A673 (cell line): ENCODE data around the gene REV3L. TPM values are rescaled to one million over a fixed set of nuclear protein-coding genes. Genes with fewer than 3 reads are reported as not detected.

Experiments
- BruUV-seq: library from RNA; stranded (reverse); fragments of 400-500 nt; replicated peaks from 2 replicates; lab custom pipeline; 2021; lab: Mats Ljungman, UMichigan
- CTCF ChIA-PET: fragments of 300-600 bp; sonication (Branson Sonifier 250); formaldehyde crosslinking; loops from one replicate; lab custom pipeline; 2022; ENCODE audit warnings: antibody characterized with exemption; lab: Charles Lee
- POLR2A ChIA-PET: fragments of 300-600 bp; sonication (Branson Sonifier 250); formaldehyde crosslinking; loops from one replicate; lab custom pipeline; 2022; ENCODE audit warnings: antibody characterized with exemption; ENCODE audit not compliant: low non-redundant PET; lab: Charles Lee
- DNase-seq: peaks from one replicate; pipeline ENCODE4 v3.0.0-alpha.2; 2015; ENCODE audit warnings: low spot score
- H3K27ac ChIP-seq: fragments of 200-600 bp; sonication (generic); 2 replicates; pipeline ENCODE4 v1.5.1; 2016; ENCODE audit warnings: mixed run types, low read depth, mild to moderate bottlenecking, mixed read lengths, antibody characterized with exemption, low read length; ENCODE audit not compliant: poor library complexity, severe bottlenecking
- H3K27me3 ChIP-seq: fragments of 200-600 bp; sonication (generic); replicated peaks from 2 replicates; pipeline ENCODE4 v1.6.1; 2017; ENCODE audit warnings: mixed run types, low read depth, mild to moderate bottlenecking, mixed read lengths, antibody characterized with exemption, low read length; ENCODE audit not compliant: insufficient read depth, poor library complexity
- H3K36me3 ChIP-seq: fragments of 200-600 bp; sonication (generic); 2 replicates; pipeline ENCODE4 v1.6.1; 2016; ENCODE audit warnings: mixed run types, mild to moderate bottlenecking, mixed read lengths, antibody characterized with exemption, low read length; ENCODE audit not compliant: insufficient read depth, poor library complexity, severe bottlenecking
- H3K4me1 ChIP-seq: fragments of 200-600 bp; sonication (generic); 2 replicates; pipeline ENCODE4 v1.6.1; 2017; ENCODE audit warnings: mixed run types, mild to moderate bottlenecking, mixed read lengths, antibody characterized with exemption, low read length; ENCODE audit not compliant: insufficient read depth, poor library complexity, severe bottlenecking
- H3K4me3 ChIP-seq: fragments of 200-600 bp; sonication (generic); 2 replicates; pipeline ENCODE4 v1.5.1; 2016; ENCODE audit warnings: low read depth, mixed run types, mild to moderate bottlenecking, mixed read lengths, low read length; ENCODE audit not compliant: poor library complexity, severe bottlenecking
- H3K9me3 ChIP-seq: fragments of 200-600 bp; sonication (generic); 2 replicates; pipeline ENCODE4 v1.6.1; 2016; ENCODE audit warnings: mixed run types, low read depth, mild to moderate bottlenecking, mixed read lengths, antibody characterized with exemption, low read length; ENCODE audit not compliant: poor library complexity, severe bottlenecking
- EZH2 ChIP-seq: fragments of 200-600 bp; sonication (generic); IDR thresholded peaks from 2 replicates; pipeline ENCODE4 v1.6.1; 2017; ENCODE audit warnings: borderline replicate concordance, low read depth, mild to moderate bottlenecking, mixed read lengths, antibody characterized with exemption, low read length; ENCODE audit not compliant: poor library complexity, severe bottlenecking
- intact Hi-C: fragments of 100-400 bp; cut with micrococcal nuclease; formaldehyde crosslinking; loops from one replicate; pipeline ENCODE4 v1.10.0; 2022; ENCODE audit not compliant: unreplicated experiment
- total RNA-seq: library from RNA; stranded (reverse); gene quantifications from 2 replicates; pipeline ENCODE4 v1.2.3, GENCODE V29; 2021
- TF ChIP-seq, protein P1 (sequence below): fragments of 300-800, 200-600 bp; sonication (generic); conservative IDR thresholded peaks from 2 replicates; pipeline ENCODE4 v1.5.1; 2017; ENCODE audit warnings: low read depth, mild to moderate bottlenecking, antibody characterized with exemption, low read length, moderate library complexity, mixed read lengths

Gene REV3L
- total RNA-seq, 1 experiment from 2014 or later, result 24.0 TPM

DNA sequence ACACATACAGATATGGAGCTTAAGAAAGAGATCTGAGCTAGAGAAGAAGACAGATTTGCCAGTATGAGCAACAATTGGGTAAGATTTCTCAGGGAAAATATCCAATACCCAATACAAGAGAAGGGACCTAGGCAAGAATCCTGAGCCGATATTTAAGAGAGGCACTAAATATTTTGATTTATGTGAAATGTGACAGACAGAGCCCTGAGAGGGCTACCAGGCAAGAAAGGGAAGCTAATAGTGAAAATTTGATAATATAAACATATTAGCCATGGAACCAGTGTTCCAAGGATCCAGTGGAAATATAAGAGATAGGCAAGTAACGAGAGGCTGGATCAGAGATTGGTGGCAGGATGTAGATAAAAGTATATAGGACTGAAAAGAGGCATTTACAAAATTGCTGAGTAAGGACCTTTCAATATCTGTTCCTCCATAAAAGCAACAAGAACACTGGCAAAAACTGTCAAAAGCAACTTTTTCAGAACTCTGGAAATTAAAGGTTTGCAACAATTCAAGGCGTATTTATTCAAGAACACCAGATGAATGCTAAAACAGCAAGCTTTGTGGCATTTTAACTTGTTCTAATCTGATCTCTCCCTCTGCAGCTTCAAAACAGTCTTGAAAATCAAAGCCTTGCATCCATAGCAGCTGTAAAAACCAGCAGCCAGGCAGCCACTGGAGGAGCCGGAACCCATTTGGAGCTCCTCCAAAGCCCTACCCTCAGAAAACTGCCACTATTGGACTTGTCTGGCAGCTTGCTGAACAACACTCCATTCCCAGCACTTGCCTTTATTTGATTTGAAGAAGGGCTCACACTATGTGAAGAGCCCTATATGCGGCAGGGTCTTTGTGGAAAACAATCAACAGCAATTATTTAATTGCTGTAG is 58.8 kb downstream of the REV3L start:
- CTCF ChIA-PET, result no interaction called here

DNA sequence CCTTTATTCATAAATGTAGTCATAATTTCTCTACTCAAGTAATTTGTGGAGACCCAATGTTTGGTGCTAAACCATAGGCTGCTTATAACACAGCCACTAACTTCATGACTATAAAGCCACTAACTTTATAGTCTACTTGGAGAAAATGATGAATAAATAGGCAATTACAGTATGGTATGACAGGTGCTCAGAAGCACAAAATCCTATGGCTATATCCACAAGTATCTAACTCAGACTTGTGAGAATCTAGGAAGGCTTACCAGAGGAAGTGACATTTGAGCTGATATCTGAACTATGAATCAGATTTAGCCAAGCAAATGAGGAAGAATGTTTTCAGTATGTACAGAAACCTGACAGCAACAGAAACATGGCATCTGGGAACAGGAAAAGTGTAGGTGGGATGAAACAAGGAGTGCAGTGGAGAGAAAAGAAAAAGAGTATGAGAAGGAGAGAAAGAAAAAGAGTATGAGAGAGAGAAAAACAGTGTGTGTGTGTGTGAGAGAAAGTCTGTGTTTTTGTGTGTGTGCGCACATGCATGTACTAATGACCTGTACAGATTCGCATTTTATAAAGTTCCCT is 59.9 kb downstream of the REV3L start:
- ChIA-PET CTCF (no interaction called here), POLR2A (no interaction called here)
- no peaks in the 10 kb centered on the region for H3K27me3 ChIP-seq
- H3K27ac ChIP-seq, result no peak overlapping the region
- peaks cover 17% of the 10 kb centered on the region for H3K4me1 ChIP-seq
- no peak for DNase-seq
- BruUV-seq, result no TSS peak
- H3K36me3 ChIP-seq, result no peaks in the 10 kb centered on the region
- intact Hi-C loops, result no loop called here
- TF ChIP-seq, protein P1, sequence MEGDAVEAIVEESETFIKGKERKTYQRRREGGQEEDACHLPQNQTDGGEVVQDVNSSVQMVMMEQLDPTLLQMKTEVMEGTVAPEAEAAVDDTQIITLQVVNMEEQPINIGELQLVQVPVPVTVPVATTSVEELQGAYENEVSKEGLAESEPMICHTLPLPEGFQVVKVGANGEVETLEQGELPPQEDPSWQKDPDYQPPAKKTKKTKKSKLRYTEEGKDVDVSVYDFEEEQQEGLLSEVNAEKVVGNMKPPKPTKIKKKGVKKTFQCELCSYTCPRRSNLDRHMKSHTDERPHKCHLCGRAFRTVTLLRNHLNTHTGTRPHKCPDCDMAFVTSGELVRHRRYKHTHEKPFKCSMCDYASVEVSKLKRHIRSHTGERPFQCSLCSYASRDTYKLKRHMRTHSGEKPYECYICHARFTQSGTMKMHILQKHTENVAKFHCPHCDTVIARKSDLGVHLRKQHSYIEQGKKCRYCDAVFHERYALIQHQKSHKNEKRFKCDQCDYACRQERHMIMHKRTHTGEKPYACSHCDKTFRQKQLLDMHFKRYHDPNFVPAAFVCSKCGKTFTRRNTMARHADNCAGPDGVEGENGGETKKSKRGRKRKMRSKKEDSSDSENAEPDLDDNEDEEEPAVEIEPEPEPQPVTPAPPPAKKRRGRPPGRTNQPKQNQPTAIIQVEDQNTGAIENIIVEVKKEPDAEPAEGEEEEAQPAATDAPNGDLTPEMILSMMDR, result no peak
- TF ChIP-seq EZH2, result no peak
- H3K9me3 ChIP-seq, result peaks cover 6% of the 10 kb centered on the region
- H3K4me3 ChIP-seq, result no peak overlapping the region

More for the DNA sequence above, 58.8 kb downstream of the REV3L start:
- peak; percentile 33 for DNase-seq
- Histone ChIP-seq H3K27ac (no peak overlapping the region), H3K9me3 (peaks cover 17% of the 10 kb centered on the region), H3K4me3 (no peak overlapping the region), H3K4me1 (peaks cover 17% of the 10 kb centered on the region), H3K36me3 (no peaks in the 10 kb centered on the region), H3K27me3 (no peaks in the 10 kb centered on the region)
- intact Hi-C loops, result no loop called here
- POLR2A ChIA-PET, result no interaction called here
- no TSS peak for BruUV-seq
- TF ChIP-seq, protein P1, result no peak
- no peak for TF ChIP-seq EZH2

DNA sequence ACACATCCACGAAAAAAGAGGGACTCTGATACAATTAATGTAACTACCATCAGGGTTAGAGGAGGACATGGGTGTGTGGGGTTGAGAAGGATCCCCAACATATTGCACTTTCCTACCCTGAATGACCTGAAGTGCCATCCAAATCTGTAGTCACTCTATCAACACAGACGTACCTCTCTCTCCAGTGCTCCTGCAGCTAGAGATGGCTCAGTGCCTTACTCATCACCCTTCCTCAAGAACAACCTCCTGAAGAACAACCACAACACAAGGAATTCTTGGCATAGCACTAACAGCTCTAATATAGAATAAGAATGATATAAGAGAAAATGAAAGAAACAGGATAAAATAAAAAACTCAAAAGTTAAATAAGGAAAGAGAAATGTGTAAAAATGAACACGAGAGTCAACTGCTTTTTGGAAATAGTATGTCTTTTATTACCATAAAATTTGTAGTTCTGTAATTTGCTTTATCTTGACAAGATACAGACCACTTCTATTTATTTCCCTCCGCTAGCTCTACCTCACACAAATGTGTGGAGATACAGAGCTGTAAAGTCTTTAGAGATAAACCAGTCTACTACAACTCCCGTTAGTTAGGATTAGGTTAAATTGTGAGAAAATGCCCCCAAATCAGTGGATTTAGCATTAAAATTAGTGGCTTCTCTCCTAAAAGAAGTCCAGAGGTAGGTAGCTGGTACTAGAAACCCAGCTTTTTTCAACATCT is 63.9 kb downstream of the REV3L start:
- CTCF ChIA-PET, result no interaction called here
- no peaks in the 10 kb centered on the region for H3K36me3 ChIP-seq
- no TSS peak for BruUV-seq
- POLR2A ChIA-PET, result no interaction called here
- DNase-seq, result no peak
- intact Hi-C loops, result no loop called here
- no peaks in the 10 kb centered on the region for H3K9me3 ChIP-seq
- no peak for TF ChIP-seq EZH2
- TF ChIP-seq, protein P1, result no peak
- H3K27ac ChIP-seq, result no peak overlapping the region
- no peak overlapping the region for H3K4me3 ChIP-seq
- no peaks in the 10 kb centered on the region for H3K27me3 ChIP-seq
- peaks cover 35% of the 10 kb centered on the region for H3K4me1 ChIP-seq
